Muscle layer of duodenum (tissue), 2 donors: ENCODE measurements around the gene KLHL41.
A peak's percentile ranks its signal among the peaks of the same experiment; 100 is the strongest.

Source experiments
- H3K27ac ChIP-seq: one replicate; pipeline ENCODE4 v1.7.0; 2013; ENCODE audit warnings: mild to moderate bottlenecking, low read length
- H3K27me3 ChIP-seq: one replicate; pipeline ENCODE4 v1.7.0; 2013; ENCODE audit warnings: low read depth, mild to moderate bottlenecking, control low read depth, low read length
- H3K36me3 ChIP-seq, 2 donors: one replicate each; pipeline ENCODE4 v1.7.0; 2013; ENCODE audit warnings: low read length in 2 of 2, control low read depth in 1 of 2, mild to moderate bottlenecking in 1 of 2; ENCODE audit not compliant: insufficient read depth in 2 of 2, control insufficient read depth in 1 of 2
- H3K4me1 ChIP-seq, 2 donors: one replicate each; pipeline ENCODE4 v1.7.0; 2013; ENCODE audit warnings: low read length in 2 of 2, mild to moderate bottlenecking in 2 of 2, control low read depth in 1 of 2, moderate library complexity in 1 of 2; ENCODE audit not compliant: insufficient read depth in 2 of 2, control insufficient read depth in 1 of 2
- H3K4me3 ChIP-seq, 2 donors: one replicate each; pipeline ENCODE4 v1.7.0; 2013; ENCODE audit warnings: low read length in 2 of 2, low read depth in 1 of 2, mild to moderate bottlenecking in 1 of 2
- H3K9me3 ChIP-seq, 2 donors: one replicate each; pipeline ENCODE4 v1.7.0; 2013; ENCODE audit warnings: low read length in 2 of 2, control low read depth in 1 of 2, mild to moderate bottlenecking in 1 of 2; ENCODE audit not compliant: control insufficient read depth in 1 of 2
- donor health status: healthy.

Gene KLHL41

GRCh38 chr2:169479257-169480078 lies 30.0 kb upstream of the KLHL41 start, which contains the start of gene BBS5:
Gene BBS5 (plus strand): TSS chr2:169479494. CDS start chr2:169479554, 60 bp downstream.
- Histone ChIP-seq H3K9me3 (no peaks in the 10 kb centered on the region), H3K4me1 (peaks cover 0 to 11% of the 10 kb centered on the region in 2 donors)

GRCh38 chr2:169480079-169480465 lies 29.4 kb upstream of the KLHL41 start:
- Histone ChIP-seq H3K4me3 (peak overlapping the region; percentile 74 to 85), H3K27me3 (no peaks in the 10 kb centered on the region), H3K9me3 (no peaks in the 10 kb centered on the region), H3K27ac (peak overlapping the region; percentile 53), H3K36me3 (peaks cover 5 to 29% of the 10 kb centered on the region in 2 donors), H3K4me1 (peaks cover 0 to 11% of the 10 kb centered on the region in 2 donors)

More at GRCh38 chr2:169479257-169480078, 30.0 kb upstream of the KLHL41 start, which contains the start of gene BBS5:
- Histone ChIP-seq H3K27me3 (no peaks in the 10 kb centered on the region), H3K36me3 (peaks cover 5 to 27% of the 10 kb centered on the region in 2 donors), H3K27ac (peak within 1 kb of the TSS; percentile 53), H3K4me3 (peak within 1 kb of the TSS; percentile 74 to 85)

GRCh38 chr2:169485650-169486138 lies 23.8 kb upstream of the KLHL41 start:
- no peaks in the 10 kb centered on the region for H3K9me3 ChIP-seq
- H3K4me1 ChIP-seq = peaks cover 0 to 2% of the 10 kb centered on the region in 2 donors
- H3K27ac ChIP-seq = no peak overlapping the region
- no peak overlapping the region for H3K4me3 ChIP-seq
- H3K36me3 ChIP-seq = peaks cover 10 to 48% of the 10 kb centered on the region in 2 donors
- no peaks in the 10 kb centered on the region for H3K27me3 ChIP-seq

GRCh38 chr2:169486487-169486886 lies 23.0 kb upstream of the KLHL41 start:
- Histone ChIP-seq H3K36me3 (peaks cover 10 to 53% of the 10 kb centered on the region in 2 donors), H3K4me1 (no peaks in the 10 kb centered on the region), H3K27me3 (no peaks in the 10 kb centered on the region), H3K4me3 (no peak overlapping the region), H3K27ac (no peak overlapping the region), H3K9me3 (no peaks in the 10 kb centered on the region)

GRCh38 chr2:169490834-169491233 lies 18.7 kb upstream of the KLHL41 start:
- Histone ChIP-seq H3K4me1 (no peaks in the 10 kb centered on the region), H3K36me3 (peaks cover 5 to 18% of the 10 kb centered on the region in 2 donors), H3K9me3 (no peaks in the 10 kb centered on the region), H3K27me3 (no peaks in the 10 kb centered on the region), H3K4me3 (no peak overlapping the region), H3K27ac (no peak overlapping the region)

- Histone ChIP-seq H3K4me3 (no peak overlapping the region), H3K4me1 (no peaks in the 10 kb centered on the region), H3K27ac (no peak overlapping the region), H3K36me3 (peaks cover 5 to 14% of the 10 kb centered on the region in 2 donors), H3K27me3 (no peaks in the 10 kb centered on the region), H3K9me3 (no peaks in the 10 kb centered on the region)
Observed at GRCh38 chr2:169491378-169491777, 18.1 kb upstream of the KLHL41 start.

GRCh38 chr2:169493360-169493759 lies 16.1 kb upstream of the KLHL41 start:
- Histone ChIP-seq H3K9me3 (no peaks in the 10 kb centered on the region), H3K36me3 (peaks cover 2 to 9% of the 10 kb centered on the region in 2 donors), H3K4me3 (no peak overlapping the region), H3K4me1 (no peaks in the 10 kb centered on the region), H3K27ac (no peak overlapping the region), H3K27me3 (no peaks in the 10 kb centered on the region)

GRCh38 chr2:169495310-169495928 lies 14.1 kb upstream of the KLHL41 start:
- H3K4me3 ChIP-seq = no peak overlapping the region
- H3K36me3 ChIP-seq = peaks cover 5 to 19% of the 10 kb centered on the region in 2 donors
- no peaks in the 10 kb centered on the region for H3K27me3 ChIP-seq
- no peaks in the 10 kb centered on the region for H3K9me3 ChIP-seq
- no peaks in the 10 kb centered on the region for H3K4me1 ChIP-seq
- H3K27ac ChIP-seq = no peak overlapping the region

GRCh38 chr2:169504651-169505050 lies 4.9 kb upstream of the KLHL41 start:
- H3K27me3 ChIP-seq = no peaks in the 10 kb centered on the region
- H3K9me3 ChIP-seq = no peaks in the 10 kb centered on the region
- H3K4me3 ChIP-seq = no peak overlapping the region
- H3K27ac ChIP-seq = no peak overlapping the region
- peaks cover 6 to 38% of the 10 kb centered on the region in 2 donors for H3K36me3 ChIP-seq
- peaks cover under 1 to 6% of the 10 kb centered on the region in 2 donors for H3K4me1 ChIP-seq

- Histone ChIP-seq H3K27me3 (no peaks in the 10 kb centered on the region), H3K4me3 (no peak overlapping the region), H3K9me3 (no peaks in the 10 kb centered on the region), H3K27ac (no peak overlapping the region), H3K36me3 (peaks cover 0 to 13% of the 10 kb centered on the region in 2 donors), H3K4me1 (peaks cover 3 to 11% of the 10 kb centered on the region in 2 donors)
Observed at GRCh38 chr2:169507698-169508097, 1.8 kb upstream of the KLHL41 start.

GRCh38 chr2:169509955-169510354 lies 453 bp downstream of the KLHL41 start:
- Histone ChIP-seq H3K4me3 (no peak overlapping the region), H3K27ac (no peak overlapping the region), H3K36me3 (peaks cover 0 to under 1% of the 10 kb centered on the region in 2 donors), H3K9me3 (no peaks in the 10 kb centered on the region), H3K4me1 (peaks cover 3 to 11% of the 10 kb centered on the region in 2 donors), H3K27me3 (no peaks in the 10 kb centered on the region)
